Stimulated activated CD4-positive, alpha-beta T cell treated with anti-CD3 and anti-CD28 coated beads, Interleukin-1b, Interleukin-23, amount 100 ng/mL, for 1 hour (primary cell): ENCODE results near the gene ENKD1.

Experiments
- DNase-seq, 2 donors: peaks; one replicate each; pipeline ENCODE4 v3.0.0-alpha.2; 2020; ENCODE audit warnings: low read depth in 2 of 2

The ENKD1 gene

DNA sequence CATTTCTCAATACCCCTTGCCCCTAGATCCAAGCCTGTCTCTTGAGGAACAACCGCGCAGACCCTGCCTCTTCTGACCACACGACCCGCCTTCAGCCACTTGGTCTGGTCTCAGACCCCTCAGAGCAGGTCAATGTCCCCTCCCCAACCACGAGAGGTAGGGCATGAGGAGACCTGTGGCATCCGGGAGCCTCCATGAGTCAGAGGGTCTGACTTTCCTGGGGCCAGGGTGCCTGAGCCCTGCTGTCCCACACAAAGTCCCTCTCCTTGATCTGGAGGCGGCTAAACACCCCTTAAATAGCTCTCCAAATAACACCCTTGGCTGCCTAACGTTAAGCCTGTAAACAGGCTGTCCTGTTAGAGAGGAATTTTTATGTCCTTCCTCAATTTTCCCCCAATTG, 16.5 kb downstream of the ENKD1 start:
- no peak for DNase-seq

DNA sequence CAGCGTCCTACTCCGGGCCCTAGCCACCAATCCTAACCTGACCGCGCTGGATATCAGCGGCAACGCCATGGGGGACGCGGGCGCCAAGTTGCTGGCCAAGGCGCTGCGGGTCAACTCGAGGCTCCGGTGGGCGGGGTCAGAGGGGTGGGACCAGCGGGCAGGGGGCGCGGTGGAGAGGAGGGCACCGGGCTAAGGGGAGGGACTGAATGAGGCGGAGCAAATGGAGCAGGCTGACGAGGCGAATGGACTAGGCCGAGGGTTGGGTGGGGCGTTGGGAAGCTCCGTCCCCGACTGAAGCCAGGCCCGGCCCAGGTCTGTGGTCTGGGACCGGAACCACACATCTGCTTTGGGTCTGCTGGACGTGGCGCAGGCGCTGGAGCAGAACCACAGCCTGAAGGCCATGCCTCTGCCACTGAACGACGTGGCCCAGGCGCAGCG, 17.0 kb downstream of the ENKD1 start:
- no peak for DNase-seq

DNA sequence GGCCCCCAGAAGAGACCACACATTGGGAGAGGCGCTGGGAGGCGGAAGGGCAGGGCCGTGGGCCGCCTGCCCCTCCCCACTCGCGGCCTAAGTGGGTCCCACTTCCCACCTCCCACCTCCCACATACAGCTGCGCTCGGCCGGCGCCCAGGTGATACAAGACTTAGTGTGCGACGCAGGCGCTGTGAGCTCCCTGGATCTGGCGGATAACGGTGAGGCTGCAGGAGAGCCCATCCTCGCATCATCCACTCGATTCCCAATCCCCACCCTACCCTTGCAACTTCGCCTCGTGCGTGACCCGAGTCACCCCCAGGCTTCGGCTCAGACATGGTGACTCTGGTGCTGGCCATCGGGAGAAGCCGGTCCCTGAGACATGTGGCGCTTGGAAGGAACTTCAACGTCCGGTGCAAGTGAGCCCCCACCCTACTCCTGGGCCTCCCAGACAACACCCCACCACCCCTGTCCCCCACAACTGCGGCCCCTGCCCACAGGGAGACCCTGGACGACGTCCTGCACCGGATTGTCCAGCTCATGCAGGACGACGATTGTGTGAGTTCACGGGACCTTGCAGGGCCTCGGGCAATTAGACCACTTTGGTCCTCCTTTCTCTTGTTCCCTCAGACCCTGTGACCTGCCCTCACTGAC, 17.7 kb downstream of the ENKD1 start:
- no peak for DNase-seq

DNA sequence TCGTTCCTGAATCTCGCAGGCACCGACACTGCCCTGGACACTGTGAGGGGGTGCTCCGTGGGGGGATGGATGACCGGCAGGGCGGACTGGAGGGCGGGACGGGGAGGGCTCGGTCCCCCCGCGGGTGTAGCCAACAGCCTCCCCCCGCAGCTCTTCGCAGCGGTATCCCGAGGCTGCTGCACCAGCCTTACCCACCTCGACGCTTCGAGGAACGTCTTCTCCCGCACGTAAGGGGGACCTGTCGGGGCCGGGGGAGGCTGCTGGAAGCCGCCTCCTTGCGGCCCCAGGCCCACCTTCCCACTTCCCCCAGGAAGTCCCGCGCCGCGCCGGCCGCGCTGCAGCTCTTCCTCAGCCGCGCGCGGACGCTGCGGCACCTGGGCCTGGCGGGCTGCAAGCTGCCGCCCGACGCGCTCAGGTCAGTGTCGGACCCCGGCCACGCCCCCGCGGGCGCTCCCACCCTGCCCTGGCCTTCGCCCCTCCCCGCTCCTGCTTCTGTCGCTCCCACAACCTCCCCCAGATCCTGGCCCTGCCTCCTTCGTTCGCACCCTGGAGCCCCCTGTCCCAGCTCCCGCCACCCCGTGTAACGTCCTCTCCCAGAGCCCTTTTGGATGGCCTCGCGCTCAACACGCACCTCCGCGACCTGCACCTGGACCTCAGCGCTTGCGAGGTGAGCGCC, 18.3 kb downstream of the ENKD1 start:
- no peak for DNase-seq

DNA sequence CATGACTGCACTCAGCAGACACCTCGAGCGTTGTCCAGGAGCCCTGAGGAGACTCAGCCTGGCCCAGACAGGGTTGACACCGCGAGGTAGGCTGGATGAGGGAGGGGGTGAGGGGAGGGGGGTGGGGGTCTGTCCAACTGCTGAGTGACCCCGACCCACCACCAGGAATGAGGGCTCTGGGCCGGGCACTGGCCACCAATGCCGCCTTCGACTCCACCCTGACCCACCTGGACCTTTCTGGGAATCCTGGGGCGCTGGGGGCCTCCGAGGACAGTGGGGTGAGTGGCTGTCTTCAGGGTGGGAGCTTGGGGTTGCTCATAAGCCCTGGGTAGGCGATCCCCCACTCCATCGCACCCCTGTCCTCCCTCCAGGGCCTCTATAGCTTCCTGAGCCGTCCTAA, 18.9 kb downstream of the ENKD1 start:
- no peak for DNase-seq

DNA sequence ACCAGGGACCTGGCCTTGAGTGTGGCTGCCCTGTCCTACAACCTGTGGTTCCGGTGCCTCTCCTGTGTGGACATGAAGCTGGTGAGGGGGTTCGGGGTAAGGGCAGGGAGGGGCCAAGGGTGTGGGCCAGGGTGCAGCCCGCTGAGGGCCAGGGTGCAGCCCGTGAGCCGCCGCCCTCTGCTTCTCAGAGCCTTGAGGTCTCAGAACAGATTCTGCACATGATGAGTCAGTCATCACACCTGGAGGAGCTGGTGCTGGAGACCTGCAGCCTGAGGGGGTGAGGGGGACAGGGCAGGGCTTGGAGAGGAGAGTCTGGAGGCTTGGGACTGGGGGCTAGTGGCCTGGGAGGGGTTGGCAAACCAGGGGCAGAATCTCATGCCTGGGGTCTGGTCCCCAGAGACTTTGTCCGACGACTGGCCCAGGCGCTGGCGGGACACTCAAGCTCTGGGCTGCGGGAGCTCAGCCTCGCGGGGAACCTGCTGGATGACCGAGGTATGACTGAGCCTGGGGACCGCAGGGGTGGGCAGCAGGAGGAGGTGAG, 19.4 kb downstream of the ENKD1 start:
- DNase-seq = no peak

DNA sequence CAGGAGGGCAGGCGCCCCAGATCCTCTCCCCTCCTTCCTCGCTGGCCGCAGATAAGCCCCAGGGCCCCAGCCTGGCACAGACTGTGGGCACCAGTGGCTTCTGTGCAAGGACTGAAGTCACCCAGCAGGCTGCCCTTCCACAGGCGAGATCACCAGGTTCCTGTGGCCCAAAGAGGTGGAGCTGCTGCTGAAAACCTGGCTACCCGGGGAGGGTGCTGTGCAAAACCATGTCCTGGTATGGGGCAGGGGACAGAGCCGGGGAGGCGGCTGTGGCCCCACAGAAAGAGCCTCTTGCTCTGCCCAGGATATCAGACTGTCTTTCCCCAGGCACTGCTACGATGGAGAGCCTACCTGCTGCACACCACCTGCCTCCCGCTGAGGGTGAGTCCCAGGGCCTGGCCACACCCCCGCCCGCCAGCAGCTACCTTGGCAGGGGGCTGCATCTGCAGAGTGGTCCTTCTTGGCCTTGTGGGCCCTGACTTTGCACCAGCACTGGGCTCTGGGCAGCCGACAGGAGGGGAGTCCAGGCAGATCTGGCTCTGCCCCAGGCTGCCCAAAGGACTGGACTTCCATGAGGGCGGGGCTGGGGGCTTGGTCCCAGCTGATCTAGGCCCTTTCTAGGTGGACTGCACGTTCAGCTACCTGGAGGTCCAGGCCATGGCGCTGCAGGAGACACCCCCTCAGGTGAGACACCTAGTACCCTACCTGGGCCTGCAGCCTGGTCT, 21.0 kb downstream of the ENKD1 start:
- no peak for DNase-seq

DNA sequence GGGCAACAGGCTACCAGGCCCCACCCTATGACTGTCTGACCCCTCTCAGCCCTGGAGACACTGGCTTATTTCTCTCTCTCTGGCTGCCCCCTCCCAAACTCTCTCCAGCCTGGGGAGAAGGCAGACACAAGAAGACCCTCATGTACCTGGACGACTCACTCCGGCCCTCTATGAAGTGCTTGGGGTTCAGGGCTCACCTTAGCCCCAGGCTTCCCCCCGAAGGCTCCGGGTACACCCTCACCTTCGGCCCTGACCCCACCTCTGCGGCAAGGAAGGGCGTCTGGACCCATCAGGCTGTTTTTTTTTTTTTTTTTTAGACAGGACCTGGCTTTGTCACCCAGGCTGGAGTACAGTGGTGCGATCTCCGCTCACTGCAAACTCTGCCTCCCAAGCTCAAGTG, 22.5 kb downstream of the ENKD1 start:
- DNase-seq = no peak

DNA sequence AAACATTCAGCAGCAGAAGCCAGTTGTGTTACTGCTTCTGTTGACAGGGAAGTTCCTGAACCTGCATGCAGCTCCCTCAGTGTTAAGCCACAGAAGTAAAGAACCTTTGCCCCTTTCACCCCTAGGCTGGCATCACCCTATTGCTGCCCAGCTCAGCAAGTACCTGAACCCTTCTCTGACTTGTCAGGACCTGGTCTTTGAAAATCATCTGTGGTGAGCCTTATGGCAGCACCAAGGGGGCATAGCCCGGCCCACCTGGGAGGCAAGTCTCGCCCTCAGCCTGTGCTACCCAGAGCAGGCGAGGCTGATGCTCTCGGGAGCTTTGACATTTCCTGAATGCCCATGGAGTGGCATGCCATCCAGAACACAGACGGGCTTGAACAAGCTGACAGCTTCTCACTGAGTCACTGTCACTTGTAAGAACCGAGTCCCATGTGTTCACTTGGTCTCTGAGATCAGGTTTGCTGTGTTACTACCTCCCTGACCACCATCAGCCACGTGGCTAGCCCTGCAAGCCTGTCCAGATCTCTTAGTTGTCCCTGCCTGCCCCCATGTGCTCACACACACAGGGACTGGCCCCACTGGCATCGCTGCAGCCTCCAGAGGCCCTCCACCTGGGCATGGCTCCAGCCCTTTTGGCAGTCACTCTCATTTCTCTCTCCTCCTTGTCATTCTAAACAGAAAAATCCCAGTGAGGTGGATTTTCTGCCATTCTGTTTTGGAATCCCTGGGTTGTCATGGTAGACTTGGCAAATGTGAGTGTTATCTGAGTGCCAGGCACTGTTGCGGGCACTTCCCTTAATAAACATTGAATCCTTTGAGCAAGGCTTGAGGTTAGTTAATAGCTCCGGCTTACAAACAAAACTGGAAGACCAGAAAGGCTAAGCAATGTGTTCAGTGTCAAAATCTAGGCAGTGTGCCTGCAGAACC, 24.5 kb downstream of the ENKD1 start:
- no peak for DNase-seq

DNA sequence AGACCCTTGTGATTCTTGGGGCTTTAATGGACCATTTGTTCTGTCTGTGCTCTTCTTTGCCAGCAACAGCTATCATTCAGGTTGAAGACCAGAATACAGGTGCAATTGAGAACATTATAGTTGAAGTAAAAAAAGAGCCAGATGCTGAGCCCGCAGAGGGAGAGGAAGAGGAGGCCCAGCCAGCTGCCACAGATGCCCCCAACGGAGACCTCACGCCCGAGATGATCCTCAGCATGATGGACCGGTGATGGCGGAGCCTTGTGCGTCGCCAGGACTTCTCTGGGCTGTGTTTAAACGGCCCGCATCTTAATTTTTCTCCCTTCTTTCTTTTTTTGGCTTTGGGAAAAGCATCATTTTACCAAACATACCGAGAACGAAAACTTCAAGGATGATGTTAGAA, 28.9 kb downstream of the ENKD1 start:
- DNase-seq = no peak

DNA sequence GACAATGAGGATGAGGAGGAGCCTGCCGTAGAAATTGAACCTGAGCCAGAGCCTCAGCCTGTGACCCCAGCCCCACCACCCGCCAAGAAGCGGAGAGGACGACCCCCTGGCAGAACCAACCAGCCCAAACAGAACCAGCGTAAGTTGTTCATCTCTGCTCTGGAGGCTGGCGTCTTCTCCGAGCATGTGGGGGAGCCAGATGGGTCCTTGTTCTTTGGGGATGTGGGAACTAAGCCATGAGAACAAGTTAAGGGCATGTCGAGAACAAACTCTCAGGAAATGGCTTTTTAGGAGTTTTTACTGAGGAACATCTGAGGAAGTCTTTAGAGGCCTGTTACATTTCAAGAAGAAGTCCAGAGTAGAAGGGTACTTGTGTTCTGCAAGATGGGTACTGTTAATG, 29.8 kb downstream of the ENKD1 start:
- no peak for DNase-seq

DNA sequence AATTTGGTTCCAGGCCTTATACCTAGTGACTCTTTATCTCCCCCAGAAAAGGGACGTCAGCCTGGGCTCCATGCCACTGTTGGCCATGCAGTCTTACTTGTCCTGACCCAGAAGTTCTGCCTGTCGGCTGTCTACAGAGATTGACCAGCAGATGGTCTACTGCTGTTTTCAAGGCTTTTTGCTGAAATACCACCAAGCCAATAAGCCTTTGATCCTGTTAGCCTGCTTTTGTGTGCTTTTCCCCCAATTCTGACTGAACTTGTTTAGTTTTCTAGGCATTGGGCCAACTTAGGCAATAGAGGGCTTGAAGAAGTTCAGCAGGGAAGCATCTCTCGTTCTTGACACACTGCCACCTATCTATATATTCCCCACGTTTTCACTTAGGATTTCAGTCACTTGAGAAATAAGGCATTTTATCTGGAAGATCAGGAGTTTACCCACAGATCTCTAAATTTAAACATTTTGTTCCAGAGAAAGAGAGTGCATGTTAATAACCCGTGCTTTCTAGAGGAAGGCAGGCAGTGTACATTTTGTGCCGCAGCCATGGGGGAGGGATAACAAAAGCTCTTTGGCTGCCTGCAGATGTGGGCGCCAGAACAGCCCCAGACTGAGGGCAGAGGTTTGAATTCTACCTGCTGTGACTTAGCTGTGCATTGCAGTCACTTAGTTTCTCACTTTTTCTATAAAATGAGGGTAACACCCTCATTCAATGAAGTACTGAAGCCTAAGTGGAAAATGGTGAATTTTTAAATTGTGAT, 34.0 kb downstream of the ENKD1 start:
- no peak for DNase-seq

DNA sequence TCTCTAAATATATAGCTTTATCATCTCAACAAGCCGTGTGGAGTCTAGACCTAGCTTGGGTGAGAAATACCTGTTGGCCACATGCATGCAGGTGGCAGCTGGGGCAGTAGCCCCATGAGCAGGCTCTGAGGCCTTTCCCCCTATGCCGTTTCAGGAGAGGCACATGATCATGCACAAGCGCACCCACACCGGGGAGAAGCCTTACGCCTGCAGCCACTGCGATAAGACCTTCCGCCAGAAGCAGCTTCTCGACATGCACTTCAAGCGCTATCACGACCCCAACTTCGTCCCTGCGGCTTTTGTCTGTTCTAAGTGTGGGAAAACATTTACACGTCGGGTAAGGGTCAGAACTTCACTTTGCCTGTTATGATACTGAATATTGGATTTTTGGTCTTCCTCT, 38.3 kb downstream of the ENKD1 start:
- no peak for DNase-seq

DNA sequence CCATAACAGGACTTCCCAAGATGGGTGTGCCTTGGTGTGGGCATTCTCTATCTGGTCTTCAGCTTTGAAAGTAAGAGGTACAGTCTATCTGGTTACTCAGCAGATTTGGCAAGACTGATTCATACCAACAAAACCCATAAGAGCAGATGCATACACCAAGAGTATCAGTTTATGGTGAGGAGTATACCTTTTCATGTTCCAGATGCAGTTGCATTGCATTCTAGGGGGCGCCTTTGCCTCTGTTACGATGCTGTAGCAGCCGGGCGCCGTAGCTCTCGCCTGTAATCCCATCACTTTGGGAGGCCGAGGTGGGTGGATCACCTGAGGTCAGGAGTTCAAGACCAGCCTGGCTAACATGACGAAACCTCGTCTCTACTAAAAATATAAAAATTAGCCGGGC, 52.7 kb downstream of the ENKD1 start:
- DNase-seq = no peak
